NOMO-1 treated with dmso at 0.1 percent for 144 hours (cell line): ENCODE results near the gene NCKAP5.

Experiments
- DNase-seq: peaks from one replicate; lab custom pipeline; 2025; ENCODE audit not compliant: unreplicated experiment; lab: John Stamatoyannopoulos, UW

NCKAP5 gene

DNA sequence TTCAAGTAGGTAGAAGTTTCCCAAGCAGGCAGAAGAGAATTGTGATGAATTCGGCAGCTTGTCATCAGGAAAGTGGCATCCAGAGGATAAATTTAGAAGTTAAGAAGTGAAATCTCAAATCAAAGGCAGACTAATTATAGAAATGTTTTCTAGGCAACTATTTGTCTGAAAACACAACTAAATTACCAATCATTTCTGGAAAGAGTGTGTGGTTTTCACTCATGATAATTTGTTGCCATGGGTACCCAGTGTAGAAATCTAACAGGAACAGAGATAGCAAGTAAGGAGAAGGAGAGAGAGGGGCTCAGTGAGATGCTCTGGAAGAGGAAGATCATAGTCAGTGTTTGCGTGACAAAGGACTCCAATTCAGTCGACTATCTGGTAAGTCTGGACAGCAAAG, 208.1 kb downstream of the NCKAP5 start:
- no peak for DNase-seq

DNA sequence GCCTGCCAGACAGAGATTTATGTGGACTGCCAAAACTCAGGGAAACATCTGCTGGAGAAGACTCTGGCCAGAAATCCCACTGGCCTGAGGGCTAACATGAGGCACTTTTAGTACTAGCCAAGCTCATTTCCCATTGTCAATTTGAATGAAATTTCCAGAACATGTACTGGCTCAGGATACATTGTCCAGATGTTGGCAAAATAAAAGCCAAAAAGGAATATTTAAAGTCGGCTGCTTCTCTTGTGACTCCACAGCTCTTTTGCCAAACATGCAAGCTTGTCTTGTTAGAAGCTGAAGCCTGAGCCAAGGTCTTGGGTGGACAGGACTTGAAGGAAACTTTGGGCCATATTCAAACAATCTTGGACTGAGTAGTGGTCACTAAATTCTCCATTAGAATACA, 215.5 kb downstream of the NCKAP5 start:
- no peak for DNase-seq

DNA sequence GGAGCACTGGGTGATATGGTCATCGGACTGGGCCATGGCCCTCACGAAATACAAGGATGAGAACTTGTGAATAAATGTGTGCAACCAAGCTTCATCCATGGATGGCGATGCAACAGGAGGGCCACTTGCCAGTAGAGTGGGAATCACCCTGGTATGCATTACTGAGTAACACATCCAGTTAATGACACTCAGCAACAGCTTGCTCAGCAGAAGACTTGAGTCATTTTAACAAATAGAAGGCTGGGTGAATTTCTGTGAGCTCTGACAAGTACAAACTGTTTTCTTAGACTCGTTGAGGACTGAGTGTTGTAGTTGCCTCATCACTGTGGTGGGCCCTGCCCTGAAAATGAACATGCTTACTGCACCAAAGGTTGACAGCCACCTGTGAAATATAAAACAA, 221.6 kb downstream of the NCKAP5 start:
- no peak for DNase-seq

DNA sequence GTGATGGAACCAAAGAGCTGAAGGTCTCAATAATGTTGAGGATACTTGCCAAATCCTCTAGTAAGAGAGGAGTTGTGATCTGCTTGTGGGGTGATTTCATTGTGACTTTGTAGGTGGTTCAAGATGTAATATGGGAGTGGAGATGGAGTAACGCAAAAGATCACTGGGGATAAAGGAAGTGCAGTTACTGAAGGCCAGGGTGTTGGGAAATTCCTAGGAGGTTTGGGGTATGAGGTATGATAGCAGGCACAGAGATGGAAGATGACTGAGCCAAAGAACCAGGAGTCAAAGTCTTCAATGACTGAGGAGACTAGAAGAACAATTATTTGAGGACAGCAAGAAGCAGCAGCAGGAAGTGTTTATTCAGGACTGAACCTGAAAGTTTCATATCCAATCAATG, 222.6 kb downstream of the NCKAP5 start:
- DNase-seq = no peak

DNA sequence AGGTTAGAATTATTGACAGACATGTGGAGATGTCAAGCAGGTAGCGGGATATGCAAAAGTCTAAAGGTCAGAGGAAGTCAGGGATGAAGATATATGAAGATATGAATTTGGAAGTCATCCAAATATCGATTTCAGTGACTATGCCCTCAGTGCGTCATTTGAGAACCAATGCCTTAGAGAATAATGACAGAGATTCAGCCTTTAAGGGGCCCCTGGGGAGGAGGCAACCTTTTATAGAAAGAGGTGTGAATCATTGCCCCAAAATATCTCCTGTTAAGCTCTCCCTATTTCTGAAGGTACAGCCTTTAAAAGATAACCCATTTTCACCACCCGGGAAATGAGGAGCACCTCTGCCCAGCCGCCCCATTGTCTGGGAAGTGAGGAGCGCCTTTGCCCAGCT, 223.4 kb downstream of the NCKAP5 start:
- no peak for DNase-seq

DNA sequence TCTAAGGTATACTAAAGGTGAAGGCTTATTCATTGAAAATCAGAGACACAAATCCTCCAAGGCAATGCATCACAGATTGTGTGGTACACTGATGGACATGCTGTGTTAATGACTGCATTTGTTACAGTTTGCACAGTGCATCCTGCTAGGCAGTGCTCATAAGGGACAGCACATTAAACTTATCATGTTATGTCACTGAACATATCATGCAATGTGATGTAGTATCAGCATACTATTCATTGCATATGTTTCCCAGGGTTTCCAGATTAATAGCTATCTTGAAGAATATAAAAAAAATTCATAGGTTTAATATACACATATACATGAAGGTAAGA, 225.3 kb downstream of the NCKAP5 start:
- DNase-seq = no peak

DNA sequence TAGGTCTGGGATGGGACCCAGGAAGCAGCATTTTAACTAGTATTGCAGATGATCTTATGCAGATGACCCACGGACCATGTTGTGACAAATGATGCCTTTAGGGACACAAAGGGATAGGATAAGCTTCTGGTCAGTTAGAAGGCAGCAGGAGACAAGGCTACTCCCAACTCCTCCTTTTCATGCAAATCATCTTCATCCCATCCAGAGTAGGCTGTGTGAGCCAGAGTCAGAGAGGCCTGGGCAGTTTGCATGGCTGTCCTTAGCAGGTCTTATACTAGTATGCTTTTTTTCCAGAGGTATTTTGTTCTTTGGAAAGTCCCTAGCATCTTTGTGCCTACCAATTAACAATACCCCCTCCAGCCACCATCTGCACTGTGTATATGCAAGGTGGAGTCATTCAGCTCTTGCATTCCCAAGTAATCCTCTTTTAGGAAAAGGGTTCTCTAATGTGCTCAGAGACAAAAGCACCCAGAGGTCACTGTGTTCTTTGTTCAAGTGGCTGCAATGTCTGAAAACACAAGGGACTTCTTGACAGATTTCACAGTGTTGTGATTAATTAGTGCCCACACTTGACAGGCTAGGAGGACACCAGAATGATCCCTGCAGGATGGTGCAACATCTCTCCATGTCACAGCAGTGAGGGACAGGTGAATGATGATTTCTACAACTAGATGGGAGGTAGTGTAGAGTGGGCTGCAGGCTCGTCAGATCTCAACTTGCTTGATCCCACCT, 225.8 kb downstream of the NCKAP5 start:
- DNase-seq = no peak

DNA sequence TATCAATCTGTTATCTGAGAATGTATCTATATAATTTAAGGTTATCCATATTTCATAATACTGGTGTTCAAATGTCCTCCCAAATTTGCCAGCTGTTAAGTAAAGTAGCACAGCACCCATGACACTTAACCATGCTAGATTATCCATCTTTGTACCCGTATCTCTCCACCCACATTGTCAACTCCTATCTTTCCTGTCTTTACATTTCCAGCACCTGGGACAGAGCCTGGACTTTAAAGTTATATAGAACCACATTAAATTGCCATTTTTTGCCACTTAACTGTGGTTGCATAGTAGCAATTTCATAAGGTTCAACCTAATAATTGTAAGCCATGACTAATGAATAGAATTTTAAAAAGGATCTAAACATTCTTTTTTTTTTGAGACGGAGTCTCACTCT, 226.7 kb downstream of the NCKAP5 start:
- DNase-seq = no peak

DNA sequence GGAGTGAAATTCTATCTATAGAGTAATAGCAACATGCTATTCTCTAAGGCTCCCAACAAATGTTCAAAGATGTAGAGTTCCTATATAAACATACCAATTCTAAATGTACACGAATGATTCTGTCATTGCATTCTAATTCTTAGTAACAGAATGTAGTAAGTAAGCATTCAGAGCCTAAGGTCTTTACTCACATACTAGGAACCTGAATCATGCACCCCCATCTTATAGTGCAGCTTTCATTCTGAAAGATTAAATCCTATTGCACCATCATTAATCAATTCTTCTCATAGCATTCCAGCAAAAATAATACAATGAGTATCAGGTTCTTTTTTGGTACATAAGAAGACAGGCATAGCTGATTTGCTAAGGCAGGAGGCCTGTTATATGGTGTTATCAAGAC, 230.0 kb downstream of the NCKAP5 start:
- no peak for DNase-seq

DNA sequence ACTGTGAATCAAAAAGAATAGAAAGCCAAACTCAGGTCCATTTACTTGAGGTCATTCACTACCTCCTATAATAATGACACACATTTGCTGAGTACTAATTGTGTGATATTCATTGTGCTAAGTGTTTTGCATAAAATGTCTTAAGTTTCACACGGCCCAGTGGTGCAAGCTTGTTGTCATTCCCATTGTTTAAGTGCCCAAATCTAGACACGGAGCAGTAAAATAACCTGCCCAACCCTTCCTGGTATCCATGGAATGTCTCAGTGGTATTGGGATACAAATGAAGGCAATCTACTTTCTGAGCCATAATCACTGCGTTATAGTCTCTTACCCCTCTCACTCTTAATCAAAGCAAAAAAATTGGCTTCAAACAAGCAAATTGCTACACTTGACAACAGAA, 233.3 kb downstream of the NCKAP5 start:
- no peak for DNase-seq

DNA sequence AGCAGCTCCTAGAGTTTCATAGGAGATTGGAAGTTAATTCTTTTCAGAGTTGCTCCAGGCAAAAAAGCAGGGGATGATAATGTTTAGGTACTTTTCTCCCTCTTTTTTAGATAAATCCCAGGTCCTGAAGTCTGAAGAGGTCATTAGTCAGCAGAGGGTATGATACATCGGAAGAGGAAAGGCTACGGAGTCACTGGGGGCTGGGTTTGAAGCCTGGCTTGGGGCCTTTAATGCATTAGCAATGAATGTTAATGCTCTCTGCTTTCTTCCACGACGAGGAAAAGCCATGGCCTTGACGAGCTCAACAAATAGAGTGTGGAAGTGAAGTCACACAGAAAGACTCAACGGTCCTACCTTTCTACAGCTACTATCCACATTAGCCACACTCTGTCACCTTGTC, 235.1 kb downstream of the NCKAP5 start:
- DNase-seq = no peak

DNA sequence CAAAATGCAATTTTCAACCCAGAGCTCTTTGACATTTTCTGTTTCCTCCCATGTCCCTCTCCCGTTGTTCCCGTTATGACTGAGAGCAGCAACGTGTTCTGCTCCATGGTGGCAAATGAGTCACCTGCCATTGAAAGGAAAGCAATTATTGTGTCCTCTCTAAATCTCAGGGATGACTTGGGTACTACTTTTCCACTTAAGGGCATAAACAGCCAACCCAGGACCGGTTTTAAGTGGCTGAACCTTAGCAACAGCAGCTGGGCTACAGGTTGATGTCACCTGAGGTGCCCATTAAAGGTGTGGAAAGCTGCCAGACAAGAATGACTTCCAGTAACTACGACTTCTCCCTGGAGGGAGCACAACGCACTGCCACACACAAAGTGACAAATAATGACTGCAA, 236.8 kb downstream of the NCKAP5 start:
- no peak for DNase-seq

DNA sequence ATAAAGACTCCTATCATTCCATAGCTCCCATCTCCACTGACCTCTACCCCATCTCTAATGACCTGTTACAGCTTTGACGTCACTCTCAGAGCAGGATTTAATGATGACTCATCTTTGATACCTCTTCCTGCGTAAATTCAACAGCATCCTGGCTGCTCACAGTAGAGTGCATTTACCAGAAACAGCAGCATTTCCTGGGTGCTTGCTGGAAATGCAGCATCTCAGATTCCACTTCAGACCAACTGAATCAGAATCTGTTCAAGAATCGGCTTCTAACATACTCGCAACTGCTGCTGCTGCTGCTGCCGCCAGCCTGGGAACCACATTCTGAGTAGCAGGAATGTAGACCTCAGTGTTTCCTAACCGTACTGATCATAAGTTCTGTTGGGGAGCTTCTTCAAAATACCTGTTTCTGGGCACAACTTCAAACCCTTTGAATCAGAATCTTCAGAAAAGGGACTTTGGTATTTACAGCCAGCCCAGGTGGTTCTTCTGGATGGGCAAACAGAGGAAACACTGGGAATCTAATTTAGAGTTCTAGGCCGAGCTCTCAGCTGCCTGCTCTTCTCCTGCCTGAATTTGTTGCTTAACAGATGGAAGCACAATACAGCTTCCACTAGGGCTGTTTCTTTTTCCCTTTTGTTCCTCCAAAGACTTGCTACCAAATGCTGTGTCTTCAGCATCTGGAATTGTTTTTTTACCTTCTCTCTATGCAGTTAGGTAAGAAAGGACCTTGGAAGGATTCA, 241.4 kb downstream of the NCKAP5 start:
- DNase-seq = no peak

DNA sequence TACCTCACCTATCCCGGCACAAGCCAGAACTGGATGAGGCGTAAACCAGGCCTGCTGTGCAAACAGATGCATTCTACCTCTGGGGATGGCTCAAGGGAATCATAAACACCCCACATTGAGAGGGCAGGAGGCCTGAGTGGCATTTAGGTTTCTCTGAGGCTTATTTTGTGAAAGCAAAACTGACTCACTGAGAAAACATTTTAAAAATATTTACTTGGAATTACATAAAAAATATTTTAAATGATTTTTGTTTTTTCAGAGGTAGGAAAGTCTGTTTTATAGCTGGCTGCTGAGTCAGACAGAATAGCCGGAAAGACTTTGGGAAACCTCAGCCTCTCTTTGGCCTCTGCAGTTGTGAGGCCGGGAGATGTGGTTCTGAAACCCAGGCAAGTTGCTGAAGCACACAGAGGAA, 244.1 kb downstream of the NCKAP5 start:
- DNase-seq = no peak

DNA sequence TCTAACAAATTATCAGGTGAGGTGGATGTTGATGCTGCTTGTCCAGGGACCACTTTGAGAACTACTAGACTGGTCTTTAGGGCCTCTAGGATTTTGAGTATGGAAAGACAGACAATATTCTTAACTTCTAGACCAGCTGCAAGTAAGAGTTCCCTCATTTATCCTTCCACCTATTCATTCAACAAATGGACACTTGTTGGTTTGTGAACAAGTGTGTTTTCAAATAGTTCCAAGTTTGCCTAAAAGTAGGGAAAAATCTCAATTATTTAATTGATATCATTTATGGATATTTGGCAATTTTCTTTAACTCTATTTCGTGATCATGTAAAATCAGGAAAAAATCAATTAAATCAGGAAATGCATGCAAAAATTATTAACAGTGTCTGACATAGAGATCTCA, 245.4 kb downstream of the NCKAP5 start:
- no peak for DNase-seq

DNA sequence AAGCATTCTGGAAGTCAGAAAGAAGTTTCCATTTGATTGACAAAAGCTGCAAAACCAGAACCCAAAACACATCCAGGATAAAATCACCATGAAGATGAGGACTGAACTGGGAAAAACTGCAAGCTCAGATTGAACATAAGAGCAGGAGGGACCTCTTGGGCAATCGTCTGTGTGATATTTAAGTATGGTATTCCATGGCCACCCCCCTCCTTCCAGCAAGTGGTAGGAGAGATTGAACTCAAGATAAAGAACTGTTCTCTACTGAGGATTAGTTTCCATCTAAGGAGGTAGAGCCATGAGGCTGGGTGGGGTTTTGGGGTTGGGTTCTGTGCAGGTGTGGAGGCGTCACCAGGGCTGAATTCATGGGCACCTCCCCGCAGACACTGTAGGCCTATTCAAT, 251.1 kb downstream of the NCKAP5 start:
- DNase-seq = no peak

DNA sequence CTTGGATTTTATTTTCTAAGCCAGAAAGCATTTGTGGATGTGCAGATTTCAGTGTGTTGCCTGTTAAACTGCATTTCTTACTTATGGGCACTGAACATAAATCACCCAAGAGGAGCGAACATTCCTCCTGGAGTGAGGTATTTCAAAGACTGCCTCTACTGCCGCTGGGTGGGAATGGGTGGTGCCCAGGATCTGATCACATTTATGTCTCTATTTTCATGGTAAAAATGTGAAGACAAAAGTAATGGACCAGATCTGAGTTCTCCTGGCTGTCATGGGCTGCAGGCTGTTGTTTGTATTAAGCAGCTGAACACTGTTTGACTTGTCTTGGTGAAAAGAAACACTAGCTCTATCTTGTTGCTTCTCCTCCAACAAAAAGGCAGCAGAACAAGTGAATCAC, 251.7 kb downstream of the NCKAP5 start:
- no peak for DNase-seq

DNA sequence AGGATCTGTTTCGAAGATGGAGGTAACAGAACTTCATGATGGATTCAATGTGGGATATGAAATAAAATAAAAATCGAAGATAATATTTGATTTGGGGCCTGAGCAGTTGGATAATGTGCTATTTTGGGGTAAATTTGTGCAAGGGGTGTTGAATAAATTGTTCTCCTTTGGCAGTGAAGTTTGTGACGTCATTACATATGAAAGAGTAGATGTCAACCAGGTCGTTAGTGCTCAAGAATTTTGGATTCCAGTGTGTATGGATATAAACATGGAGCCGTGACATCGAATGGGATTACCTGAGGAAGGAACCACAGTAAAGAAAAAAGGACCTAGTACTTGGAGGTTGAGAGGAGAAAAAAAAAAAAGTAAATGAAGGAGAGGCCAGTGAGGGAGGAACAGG, 253.0 kb downstream of the NCKAP5 start:
- no peak for DNase-seq

DNA sequence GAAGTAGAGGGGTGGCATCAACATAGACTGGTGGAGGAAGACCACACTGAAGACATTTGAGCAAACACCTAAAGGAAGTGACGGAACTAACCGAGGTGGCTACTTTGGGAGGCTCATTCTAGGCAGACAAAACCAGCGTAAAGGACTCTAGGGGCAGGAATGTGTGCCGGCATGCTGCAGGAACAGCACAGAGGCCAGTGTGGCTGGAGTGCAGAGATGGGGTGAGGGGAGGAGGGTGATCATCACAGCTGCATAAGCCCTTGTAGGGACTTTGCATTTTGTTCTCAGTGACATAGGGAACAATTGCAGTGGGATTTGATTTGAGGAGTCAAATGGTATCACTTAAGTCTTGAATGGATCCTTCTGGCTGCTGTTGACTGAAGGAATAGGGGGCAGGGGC, 253.5 kb downstream of the NCKAP5 start:
- DNase-seq = no peak

DNA sequence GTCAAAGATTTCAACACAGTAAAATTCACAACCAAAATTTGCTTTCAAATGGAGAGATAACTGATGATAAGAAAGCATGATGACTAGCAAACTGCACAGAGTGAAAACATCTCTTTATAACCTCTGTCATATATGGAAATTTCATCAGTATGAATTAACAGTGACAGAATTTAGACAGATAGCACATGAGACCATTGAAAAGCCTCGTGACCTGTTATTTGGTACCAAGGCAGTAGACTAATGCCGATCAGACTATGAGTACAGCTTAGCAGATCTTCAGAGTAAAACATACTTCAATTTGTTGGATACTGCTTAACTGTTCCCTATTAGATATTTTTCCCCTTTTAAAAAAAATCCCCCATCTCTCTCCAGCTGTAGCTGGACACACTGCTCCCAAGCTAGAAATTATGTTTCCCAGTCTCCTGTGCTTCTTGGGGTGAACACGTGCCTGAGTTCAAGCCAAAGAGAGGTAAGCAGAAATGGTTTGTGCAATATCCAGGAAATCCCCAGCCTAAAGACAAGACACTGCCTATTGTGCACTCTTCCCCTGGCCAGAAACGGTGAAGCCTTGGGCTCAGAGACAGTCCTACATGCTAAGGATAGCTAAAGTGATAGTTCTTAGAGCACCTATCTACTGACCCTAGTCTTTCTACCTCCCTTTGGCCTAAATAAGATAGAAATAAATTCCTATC, 256.1 kb downstream of the NCKAP5 start:
- DNase-seq = no peak

DNA sequence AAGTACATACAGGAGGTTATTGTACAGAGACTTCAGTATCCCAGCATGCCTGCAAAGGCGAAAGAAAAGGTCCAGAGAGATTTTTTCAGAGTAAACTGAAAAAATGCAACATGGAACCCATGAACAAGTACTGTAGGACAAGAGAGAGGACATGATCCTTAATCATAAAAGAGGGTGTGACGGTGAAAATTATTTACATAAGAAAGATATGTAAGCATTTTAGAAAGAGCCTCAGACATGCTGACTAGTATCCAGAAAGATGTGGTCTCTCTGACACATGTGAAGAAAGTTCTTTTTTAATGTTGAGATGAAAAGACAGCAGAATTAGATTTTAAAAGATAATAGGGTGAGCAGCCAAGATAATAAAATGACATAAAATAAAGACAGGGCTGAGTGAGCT, 262.0 kb downstream of the NCKAP5 start:
- no peak for DNase-seq

DNA sequence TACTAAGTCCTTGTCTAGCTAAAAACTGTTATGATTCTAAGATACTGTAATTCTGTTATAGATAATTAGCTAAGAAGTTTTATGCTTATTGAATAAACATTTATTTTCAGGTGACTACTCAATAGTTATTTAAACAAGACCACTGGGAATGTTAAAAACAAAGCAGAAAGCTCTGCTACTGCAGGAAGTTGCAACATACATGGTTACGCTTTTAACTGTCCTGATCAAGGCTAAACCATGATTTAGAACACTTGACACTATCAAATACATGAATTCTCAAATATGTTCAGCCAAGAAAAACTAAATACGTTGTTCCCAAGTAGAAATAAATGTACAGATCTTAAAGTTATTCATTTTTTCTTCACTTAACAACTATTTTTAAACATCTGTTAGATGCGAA, 263.9 kb downstream of the NCKAP5 start:
- no peak for DNase-seq
